SIG-M5 (cell line): Measurements from ENCODE around the gene KRTAP5-8.
"Not testable (repeated sequence)": the region's sequence is repeated elsewhere in the genome, so short reads cannot be mapped to it uniquely, and the experiment has no call there.

Experiments
- DNase-seq: peaks from one replicate; lab custom pipeline; 2025; lab: John Stamatoyannopoulos, UW

KRTAP5-8 gene

GRCh38 chr11:71537977-71538665 lies at the start of gene KRTAP5-8:
KRTAP5-8 (plus strand) TSS chr11:71538025; CDS start chr11:71538056, 31 bp downstream.
- not testable (repeated sequence) for DNase-seq

- DNase-seq = no peak
These were observed 49.0 kb upstream of the KRTAP5-8 start for GRCh38 chr11:71488681-71489270.

GRCh38 chr11:71489311-71490043 lies 48.3 kb upstream of the KRTAP5-8 start:
- DNase-seq = no peak

- DNase-seq = no peak
These were observed 47.6 kb upstream of the KRTAP5-8 start for GRCh38 chr11:71490044-71490730.

- no peak for DNase-seq
These were observed 47.0 kb upstream of the KRTAP5-8 start for GRCh38 chr11:71490731-71491390.

- DNase-seq = no peak
These were observed 46.3 kb upstream of the KRTAP5-8 start for GRCh38 chr11:71491531-71491930.

GRCh38 chr11:71491940-71492339 lies 45.9 kb upstream of the KRTAP5-8 start:
- DNase-seq = no peak

- DNase-seq = no peak
These were observed 42.3 kb upstream of the KRTAP5-8 start for GRCh38 chr11:71495286-71496230.

GRCh38 chr11:71496421-71496820 lies 41.4 kb upstream of the KRTAP5-8 start:
- DNase-seq = no peak

- no peak for DNase-seq
These were observed 39.7 kb upstream of the KRTAP5-8 start for GRCh38 chr11:71498091-71498490.

- no peak for DNase-seq
These were observed 38.7 kb upstream of the KRTAP5-8 start for GRCh38 chr11:71499125-71499524.

- no peak for DNase-seq
These were observed 38.3 kb upstream of the KRTAP5-8 start for GRCh38 chr11:71499546-71499945.

- DNase-seq = no peak
These were observed 37.2 kb upstream of the KRTAP5-8 start for GRCh38 chr11:71500601-71501021.

GRCh38 chr11:71501071-71501985 lies 36.5 kb upstream of the KRTAP5-8 start:
- DNase-seq = no peak

- DNase-seq = no peak
These were observed 35.8 kb upstream of the KRTAP5-8 start for GRCh38 chr11:71502026-71502425.

GRCh38 chr11:71502871-71503435 lies 34.9 kb upstream of the KRTAP5-8 start:
- DNase-seq = no peak

GRCh38 chr11:71504531-71504930 lies 33.3 kb upstream of the KRTAP5-8 start:
- DNase-seq = no peak

- no peak for DNase-seq
These were observed 32.8 kb upstream of the KRTAP5-8 start for GRCh38 chr11:71505001-71505400.

- DNase-seq = no peak
These were observed 32.0 kb upstream of the KRTAP5-8 start for GRCh38 chr11:71505781-71506180.
